Measurements from ENCODE around the gene GALNT9.

DNA sequence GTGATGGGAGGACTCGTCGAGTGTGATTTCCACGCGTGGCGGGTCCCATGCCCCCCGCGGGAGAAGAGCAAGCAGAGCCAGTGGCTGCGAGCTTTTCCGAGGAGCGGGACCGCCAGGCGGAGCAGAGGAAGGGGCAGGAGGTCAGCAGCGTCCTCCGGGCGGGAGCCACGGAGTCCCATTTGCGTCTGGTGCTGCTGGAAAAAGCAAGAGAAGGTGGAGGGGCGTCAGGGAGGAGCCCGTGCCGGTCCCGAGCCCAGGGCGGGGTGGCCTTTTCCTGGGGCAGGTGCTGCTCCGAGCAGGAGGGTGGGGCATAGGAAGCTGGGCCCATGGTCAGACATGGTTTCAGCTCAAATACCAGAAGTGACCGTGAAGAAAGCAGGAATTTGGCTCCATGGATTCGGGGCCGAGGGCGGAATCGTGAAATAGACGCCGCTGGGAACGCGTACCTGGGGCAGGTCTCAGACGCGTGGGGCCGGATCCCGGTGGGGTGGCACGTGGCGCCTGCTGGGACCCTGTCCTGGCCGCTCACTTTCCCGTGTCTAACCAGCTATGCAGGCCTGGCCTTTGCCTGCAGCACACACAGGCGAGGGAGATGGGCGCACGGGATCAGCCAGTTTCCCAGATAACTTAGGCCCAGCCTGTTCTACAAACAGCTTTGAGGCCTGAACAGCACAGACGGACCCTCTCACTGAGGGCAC, 60.0 kb downstream of the GALNT9 start:
- TF ChIP-seq EZH2 (IDR thresholded peaks at IDR 0.05; ENCODE audit: borderline replicate concordance, insufficient read depth, low read depth, low read length, poor library complexity, severe bottlenecking) = no peak
- TF ChIP-seq, protein P1, sequence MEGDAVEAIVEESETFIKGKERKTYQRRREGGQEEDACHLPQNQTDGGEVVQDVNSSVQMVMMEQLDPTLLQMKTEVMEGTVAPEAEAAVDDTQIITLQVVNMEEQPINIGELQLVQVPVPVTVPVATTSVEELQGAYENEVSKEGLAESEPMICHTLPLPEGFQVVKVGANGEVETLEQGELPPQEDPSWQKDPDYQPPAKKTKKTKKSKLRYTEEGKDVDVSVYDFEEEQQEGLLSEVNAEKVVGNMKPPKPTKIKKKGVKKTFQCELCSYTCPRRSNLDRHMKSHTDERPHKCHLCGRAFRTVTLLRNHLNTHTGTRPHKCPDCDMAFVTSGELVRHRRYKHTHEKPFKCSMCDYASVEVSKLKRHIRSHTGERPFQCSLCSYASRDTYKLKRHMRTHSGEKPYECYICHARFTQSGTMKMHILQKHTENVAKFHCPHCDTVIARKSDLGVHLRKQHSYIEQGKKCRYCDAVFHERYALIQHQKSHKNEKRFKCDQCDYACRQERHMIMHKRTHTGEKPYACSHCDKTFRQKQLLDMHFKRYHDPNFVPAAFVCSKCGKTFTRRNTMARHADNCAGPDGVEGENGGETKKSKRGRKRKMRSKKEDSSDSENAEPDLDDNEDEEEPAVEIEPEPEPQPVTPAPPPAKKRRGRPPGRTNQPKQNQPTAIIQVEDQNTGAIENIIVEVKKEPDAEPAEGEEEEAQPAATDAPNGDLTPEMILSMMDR (IDR thresholded peaks at IDR 0.05) = no peak

Data from B cell (primary cell).